ENCODE measurements around the gene WDR72.

Gene WDR72

DNA sequence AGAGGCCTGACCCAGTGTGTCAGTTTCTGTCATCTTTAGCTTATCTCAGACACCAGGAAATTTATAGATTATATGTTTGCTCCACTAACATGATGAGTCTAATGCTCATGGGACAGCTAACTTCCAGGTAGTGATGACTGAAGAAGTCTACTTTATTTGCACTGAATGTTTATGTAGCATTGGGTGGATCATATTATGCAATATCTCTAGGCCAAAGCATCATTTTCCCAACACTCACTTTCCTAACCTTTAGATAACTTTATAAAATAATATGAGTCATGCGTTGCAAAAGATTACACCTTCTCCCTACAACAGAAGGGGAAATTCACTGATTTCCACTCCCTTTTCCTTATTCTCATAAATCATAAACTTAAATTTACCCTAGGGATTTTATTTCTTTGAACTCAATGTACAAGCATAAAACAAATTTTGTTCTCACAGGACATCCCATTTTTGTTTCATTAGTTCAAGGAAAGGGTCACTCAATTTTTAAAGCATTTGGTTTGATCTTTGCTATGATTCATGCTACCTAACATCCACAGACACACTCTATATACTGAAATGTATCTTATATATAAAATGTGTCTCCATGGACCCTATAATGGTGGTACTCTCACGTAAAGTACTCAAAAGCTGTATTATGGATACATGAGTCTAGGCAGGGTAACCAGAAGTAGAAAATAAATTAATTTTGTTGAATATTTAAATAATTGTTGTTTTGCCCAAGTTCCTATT is 225.2 kb downstream of the WDR72 start:
- no peak for DNase-seq (ENCODE audit: low spot score)

DNA sequence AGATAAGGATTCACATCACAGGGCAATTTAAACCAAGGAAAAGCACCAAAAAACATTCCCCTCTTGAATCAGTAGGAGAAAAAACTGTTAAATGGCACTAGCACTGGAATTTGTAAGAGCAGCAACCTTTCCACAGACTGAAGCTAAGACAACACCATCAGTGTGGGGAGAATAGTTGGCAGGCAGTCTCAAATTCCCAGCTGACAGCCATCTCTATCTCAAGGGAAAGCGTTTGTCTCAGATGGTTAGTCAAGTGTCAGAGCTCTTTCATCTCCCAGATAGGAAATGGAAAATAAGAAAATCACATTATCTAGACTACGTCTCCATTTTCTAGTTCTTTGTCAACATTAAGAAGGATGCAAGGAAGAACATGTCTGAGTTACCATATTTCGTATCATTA is 228.7 kb downstream of the WDR72 start:
- DNase-seq (ENCODE audit: low spot score), result no peak

DNA sequence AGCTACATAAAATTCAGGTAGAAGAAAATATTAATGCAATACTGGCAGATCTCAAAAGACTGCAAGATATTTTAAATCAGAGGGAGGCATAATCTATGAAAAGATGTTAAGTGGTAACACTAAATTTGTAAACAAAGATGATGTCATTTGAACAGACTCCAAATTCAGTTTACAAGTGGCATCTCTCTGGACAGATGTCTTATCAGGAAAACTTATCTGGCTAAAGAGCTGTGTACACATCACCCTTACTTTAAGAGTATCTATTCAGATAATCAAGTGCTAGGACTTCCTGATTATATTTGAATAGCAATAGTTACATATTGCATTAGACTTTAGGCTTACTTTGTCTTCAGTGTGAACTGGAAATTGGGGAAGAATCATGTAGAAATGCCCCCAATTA is 231.5 kb downstream of the WDR72 start:
- no peak for DNase-seq (ENCODE audit: low spot score)

DNA sequence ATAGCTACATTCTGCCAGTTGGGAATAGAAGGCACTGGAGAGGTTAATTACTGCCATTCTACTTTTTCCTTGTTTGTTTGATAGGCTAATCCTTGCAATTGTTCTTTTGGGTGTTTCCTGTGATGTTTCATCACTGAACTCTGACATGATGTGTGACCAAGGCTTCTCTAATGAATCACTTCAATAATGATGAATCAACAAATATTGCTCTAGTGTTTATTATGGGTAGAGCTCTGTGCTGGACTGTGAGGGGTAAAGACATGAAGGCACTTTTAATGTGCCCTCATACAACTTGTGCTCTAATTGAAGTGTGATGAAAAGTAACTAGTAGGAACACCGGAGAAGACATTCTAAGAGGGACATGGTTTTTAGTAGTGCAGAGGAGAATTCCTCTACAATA is 233.6 kb downstream of the WDR72 start:
- DNase-seq (ENCODE audit: low spot score), result no peak

DNA sequence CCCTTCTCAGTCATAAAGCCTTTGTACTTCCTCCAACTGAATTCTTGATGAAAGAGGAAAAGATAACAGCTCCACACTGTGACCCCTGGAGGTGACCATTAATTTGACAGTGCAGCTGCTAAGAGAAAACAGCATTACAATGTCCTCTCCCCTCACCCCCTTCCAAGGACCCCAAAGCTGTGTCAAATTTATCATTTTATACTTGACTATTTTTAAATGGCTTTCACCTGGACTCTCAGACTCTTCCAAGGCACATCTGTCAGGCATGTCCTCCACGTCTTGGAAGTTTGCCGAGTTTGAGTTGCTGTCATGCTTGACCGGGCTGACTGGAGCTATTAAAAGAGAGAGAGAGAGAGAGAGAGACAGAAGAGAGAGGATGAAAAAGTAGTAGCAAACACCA is 236.5 kb downstream of the WDR72 start:
- no peak for DNase-seq (ENCODE audit: low spot score)

DNA sequence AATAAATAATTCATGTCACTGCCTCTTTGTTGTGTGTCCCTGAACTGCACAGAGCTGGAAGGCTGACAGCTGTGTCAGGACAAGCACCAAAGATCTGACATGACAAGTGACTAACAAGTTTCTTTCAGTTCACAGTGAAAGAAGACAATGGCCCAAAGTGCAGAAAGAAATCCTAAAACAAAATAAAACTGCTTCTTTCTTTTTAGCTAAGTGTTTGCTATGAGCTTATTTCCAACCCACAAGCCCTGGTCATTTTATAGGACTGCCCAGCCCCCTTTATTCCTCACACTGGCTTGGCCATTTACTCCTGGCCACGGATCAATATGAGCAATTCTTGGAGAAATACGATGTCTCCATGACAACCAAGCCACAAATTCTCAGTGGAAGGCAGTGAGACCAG is 238.5 kb downstream of the WDR72 start:
- no peak for DNase-seq (ENCODE audit: low spot score)

DNA sequence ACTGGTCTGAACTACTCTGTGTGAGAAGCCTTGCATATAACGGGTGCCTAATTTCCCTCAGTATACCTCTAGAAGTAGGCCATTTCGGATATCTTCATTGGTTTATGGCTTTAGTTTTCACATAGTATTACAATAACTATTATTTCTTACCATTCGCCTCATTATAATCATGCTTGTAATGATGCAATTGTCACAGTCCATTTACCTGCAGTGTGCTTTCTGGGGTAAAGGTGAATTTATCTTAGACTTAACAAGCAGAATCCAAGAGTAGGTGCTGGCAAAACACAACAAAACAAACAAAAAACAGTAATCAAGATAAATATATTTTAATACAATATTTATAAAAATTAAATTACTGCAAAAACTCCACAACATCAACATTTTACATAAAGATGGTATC is 246.0 kb downstream of the WDR72 start:
- DNase-seq (ENCODE audit: low spot score), result no peak

DNA sequence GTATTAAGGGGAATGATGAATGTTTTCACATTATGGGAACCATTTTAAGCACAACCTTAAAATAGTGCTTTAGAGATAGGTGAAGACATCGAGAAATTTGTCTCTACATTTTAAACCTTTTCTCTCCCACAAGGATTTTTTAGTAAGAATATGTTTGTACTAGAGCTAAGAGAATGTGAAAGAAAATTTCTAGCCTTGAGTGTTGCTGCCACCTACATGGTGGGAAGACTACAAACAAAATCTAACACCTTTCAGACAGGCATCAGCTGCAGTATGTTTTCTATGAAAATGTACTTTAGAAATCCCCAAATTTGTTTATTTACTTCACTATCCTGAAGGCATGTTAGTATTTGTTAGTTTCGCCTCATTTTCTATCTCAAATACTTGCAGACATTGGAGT is 247.4 kb downstream of the WDR72 start:
- no peak for DNase-seq (ENCODE audit: low spot score)

DNA sequence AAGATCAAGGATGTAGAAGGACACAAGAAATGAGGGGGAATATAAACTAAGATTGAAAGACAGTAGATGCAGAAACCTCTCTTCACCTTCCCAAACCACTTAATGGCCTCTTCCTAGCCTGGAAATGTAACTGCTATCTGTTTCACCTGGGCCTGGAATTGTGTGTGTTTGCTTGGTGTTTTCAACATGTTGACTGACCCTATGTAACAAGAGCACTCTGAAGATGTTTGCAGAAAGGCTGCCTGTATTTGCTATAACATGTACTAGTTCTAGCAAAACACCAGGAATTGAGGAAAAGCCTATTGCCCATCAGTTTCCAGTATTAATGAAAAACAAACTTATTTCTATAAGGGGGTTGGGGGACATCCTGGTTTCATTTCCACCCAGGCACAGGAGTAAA is 248.3 kb downstream of the WDR72 start:
- DNase-seq (ENCODE audit: low spot score), result no peak

DNA sequence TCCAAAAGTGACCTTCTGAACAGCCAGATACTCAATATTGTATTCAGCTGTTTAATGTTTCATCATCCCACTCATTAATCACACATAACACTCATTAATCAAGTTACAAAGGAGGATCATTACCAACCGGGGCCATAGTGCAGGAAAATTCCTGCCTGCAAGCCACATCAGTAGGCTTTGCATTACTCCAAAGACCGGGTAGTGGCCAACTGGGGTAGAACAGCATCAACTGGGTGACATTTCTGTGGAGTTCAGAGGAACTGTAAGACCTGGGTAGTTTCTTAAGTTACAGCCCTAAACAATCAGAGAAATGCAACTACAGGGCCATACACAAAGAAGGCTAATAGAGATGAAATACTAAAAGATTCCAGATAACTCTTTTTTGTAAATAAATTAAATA is 253.1 kb downstream of the WDR72 start:
- DNase-seq (ENCODE audit: low spot score), result no peak

DNA sequence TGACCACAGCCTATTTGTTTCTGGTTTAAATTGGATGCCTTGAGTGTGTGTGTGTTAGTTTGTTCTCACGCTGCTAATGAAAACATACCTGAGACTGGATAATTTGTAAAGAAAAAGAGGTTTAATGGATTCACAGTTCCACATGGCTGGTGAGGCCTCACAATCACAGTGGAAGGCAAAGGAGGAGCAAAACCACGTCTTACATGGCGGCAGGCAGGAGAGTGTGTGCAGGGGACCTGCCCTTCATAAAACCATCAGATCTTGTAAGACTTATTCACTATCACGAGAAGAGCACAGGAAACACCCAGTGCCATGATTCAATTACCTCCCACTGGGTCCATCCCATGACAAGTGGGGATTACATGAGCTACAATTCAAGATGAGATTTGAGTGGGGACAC is 260.5 kb downstream of the WDR72 start:
- DNase-seq (ENCODE audit: low spot score), result no peak

DNA sequence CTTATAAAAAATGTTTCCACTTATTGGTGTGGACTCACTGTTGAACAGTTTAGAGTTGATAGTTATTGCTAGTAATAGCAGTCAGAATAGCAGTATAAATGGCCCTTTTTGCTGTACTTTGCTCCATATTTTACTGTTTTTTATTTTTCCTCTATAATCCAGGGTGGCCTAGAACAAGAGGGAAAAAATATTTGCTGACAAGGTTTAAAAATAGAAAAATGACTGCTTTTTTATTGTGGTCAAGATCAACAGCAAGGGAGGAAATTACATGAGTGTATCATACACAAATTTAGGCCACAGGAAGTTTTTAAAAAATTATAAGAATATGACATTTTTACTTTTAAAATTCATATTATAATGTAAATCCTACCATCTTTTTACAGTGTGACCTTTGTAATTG is 269.1 kb downstream of the WDR72 start:
- no peak for DNase-seq (ENCODE audit: low spot score)

DNA sequence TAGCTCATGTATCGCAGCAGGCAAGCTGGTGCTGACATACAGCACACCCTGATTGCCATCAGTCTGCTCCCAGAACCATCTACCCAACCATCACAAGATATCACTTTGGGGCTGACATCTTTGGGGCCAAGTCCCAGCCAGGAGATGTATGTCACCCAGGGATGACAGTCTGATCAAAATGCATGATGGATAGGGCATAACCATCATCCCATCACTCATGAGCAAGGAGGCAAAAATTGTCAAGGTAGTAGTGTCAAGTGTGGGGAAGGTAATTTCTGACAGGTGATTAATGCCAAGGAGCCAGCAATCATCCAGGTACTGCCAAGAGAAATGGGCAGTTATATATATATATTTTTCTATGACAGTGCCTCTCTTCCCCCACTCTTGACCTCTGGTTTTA is 277.4 kb downstream of the WDR72 start:
- no peak for DNase-seq (ENCODE audit: low spot score)

DNA sequence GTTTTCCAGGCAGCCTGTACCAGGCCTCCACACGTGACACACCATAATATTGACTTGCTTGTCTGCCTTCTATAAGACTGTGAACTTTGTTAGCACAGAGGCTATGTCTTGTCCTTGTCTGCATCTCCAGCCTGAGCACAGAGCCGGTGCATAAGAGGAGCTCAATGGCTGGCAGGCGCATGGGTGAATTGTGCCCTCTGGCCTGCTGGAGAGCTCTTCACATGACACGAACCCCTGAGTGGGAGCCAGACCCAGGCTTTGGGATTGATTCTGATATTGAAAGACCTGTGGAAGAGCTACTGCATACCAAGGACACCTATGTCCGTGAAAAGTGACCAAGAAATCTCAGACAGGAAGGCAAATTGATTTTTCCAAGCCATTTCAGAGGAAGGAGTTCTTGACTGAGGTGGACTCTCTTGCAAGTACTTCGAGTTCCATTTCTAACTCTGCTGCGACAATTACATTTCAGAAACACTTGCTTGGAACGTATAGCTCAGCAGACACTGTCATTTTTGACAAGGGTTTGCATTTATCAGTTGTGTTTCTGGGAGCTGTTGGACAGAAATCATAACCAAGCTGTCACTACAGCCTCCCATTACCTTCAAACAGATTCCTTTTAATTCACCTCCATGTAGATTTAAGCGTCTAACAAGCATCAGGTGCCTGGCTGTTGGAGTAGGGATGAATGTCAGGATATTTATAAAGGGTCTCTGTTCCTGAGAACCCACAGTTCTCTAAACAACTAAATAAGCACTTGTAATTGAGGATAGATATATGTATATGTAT is 281.3 kb downstream of the WDR72 start:
- DNase-seq (ENCODE audit: low spot score), result no peak

DNA sequence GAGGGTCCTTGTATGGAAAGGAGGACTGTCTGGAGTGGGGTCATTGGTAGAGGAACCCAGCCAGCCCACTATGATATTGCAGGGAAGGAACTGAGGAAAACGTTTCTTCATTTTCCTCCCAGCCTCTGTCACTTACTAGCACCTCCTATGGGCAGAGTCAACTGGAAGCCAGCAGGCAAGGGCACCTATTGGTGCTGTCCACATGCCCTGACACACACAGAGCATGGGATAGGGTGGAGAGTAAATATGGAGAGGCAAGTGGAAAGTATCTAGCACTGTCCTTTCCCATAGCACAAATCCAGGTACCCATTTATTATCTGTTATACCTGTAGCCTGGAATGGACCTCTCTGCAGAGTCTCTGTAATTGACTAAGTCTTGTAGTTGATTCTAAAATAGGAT is 285.6 kb downstream of the WDR72 start:
- DNase-seq (ENCODE audit: low spot score), result no peak

DNA sequence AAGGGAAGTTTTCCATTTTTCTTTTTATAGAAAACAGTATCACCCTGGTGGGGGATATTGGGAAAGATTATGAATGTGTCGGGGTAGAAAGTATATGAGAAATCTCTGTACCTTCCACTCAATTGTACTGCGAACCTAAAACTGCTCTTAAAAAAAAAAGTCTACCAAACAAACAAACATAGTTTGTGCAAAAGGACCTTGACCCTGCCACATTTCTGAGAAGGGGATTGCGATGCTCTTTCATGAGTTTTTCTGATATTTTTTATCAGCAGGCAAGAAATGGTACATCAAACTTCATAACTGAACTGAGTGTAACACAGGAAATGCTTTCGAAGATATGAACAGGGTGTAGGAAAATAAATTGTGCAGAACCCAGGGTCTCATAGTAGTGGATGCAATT is 286.0 kb downstream of the WDR72 start:
- DNase-seq (ENCODE audit: low spot score), result no peak

DNA sequence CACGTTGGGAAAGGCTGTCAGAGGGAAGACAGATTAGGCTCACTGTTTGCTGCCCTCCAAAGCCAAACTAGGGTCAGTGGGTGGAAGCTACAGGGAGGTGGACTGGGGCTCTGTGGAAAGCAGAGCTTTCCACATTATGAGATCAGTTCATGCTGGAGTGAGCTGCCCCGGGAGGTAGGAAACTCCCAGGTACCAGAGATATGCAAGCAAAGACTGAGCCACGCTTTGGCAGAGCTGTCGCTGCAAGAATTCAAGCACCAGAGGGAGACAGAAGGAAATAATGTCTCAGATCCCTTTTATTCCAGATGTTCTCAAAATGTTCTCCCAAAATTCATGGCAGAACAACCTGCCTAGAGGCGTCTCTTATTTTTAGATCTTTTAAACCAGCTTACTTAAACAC is 286.6 kb downstream of the WDR72 start:
- no peak for DNase-seq (ENCODE audit: low spot score)

DNA sequence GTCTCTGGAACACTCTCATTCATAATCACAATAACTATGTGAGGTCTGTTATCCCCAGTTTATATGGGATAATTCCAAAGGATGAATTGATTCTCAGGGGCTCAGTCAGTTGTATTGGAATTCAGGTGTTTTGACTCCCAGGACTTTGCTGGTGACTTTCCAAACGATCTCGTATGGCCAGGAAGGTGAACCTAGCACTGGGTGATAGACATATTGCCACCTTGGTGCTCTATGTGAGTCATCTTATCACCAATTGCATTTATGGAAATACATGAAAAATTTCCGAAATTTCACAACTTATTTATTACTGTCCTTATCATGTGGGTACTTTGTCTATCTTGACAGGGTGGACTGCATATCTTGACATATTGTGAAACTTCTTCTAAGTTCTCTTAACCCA is 287.3 kb downstream of the WDR72 start:
- DNase-seq (ENCODE audit: low spot score), result no peak

DNA sequence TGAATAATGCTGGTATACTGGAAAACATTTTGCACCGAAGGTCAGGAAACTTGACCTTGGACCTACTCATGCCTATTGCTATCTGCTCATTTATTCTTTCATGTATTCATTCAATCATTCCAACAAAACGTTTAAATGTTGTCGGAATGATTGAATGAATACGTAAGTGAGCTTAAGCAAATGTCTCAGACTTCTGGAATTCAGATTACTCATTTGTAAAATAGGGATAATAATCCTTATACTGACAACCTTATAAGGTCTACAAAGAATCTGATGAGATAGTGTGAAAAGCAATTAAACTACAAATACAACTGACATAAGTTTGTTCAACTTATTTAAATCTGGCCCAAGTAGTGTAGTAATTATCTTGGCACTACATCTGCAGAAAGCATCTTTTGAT is 288.7 kb downstream of the WDR72 start:
- no peak for DNase-seq (ENCODE audit: low spot score)

DNA sequence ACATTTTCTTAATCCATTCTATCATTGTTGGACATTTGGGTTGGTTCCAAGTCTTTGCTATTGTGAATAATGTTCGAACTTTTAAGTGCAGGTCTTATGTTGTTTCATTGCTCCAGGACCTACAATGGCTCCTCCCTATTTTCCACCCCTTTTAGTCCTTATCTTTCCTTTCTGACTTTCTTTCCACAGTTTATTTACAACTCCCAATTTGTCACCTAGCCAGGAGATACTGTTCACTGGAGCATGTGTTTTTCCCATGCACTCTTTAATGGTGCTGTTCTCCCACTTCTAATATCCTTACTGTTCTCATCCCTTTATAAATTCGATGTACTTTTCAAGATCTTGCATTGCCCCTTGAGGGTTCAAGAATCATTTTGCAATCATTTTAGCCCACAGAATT is 290.0 kb downstream of the WDR72 start:
- DNase-seq (ENCODE audit: low spot score), result no peak

Measured in AG08396 (cell line).